Keratinocyte (primary cell): Measurements from ENCODE around the gene FXYD6. TPM values are rescaled to one million over a fixed set of nuclear protein-coding genes. Genes with fewer than 3 reads are reported as not detected.

Source experiments
- DNase-seq: peaks from one replicate; pipeline ENCODE4 v3.0.0-alpha.2; 2011; ENCODE audit warnings: low read depth, missing footprints, low spot score
- FAIRE-seq: peaks from 2 replicates; lab custom pipeline; 2011; peaks lifted over from hg19 to GRCh38; lab: Jason Lieb, UNC
- H2AFZ ChIP-seq: 2 replicates; pipeline ENCODE4 v1.6.0; 2012; ENCODE audit warnings: low read length, control low read depth, inconsistent platforms; ENCODE audit not compliant: control insufficient read depth
- H3K27ac ChIP-seq: 2 replicates; pipeline ENCODE4 v1.5.1; 2011; ENCODE audit warnings: low read length; ENCODE audit not compliant: control insufficient read depth, insufficient read depth
- H3K27me3 ChIP-seq: 3 replicates; pipeline ENCODE4 v1.6.0; 2011; ENCODE audit warnings: low read length; ENCODE audit not compliant: control insufficient read depth, insufficient read depth; ENCODE audit errors: extremely low read depth
- H3K36me3 ChIP-seq, 2 experiments: 2 replicates in 1 of 2; 3 replicates in 1 of 2; pipeline ENCODE4 v1.5.1; 2011; ENCODE audit warnings: low read length in 2 of 2, mild to moderate bottlenecking in 1 of 2; ENCODE audit not compliant: control insufficient read depth in 2 of 2, insufficient read depth in 2 of 2; ENCODE audit errors: extremely low read depth in 1 of 2
- H3K4me1 ChIP-seq: 3 replicates; pipeline ENCODE4 v1.5.1; 2011; ENCODE audit warnings: low read length; ENCODE audit not compliant: control insufficient read depth, insufficient read depth; ENCODE audit errors: extremely low read depth
- H3K4me2 ChIP-seq: 3 replicates; pipeline ENCODE4 v1.6.0; 2011; ENCODE audit warnings: low read depth, low read length; ENCODE audit not compliant: control insufficient read depth, insufficient read depth; ENCODE audit errors: extremely low read depth
- H3K4me3 ChIP-seq, 3 experiments: fragments of 200-600 bp in 1 of 3; sonication (generic) in 1 of 3; 2 replicates in 2 of 3; 3 replicates in 1 of 3; pipeline ENCODE4 v1.5.1; 2011 to 2016; ENCODE audit warnings: low read length in 3 of 3, mild to moderate bottlenecking in 3 of 3, control low read depth in 2 of 3, inconsistent platforms in 1 of 3, low read depth in 1 of 3, mixed read lengths in 1 of 3, mixed run types in 1 of 3, moderate library complexity in 1 of 3; ENCODE audit not compliant: control insufficient read depth in 2 of 3, insufficient read depth in 2 of 3; ENCODE audit errors: extremely low read depth in 1 of 3
- H3K79me2 ChIP-seq: 2 replicates; pipeline ENCODE4 v1.6.0; 2012; ENCODE audit warnings: low read length; ENCODE audit not compliant: control insufficient read depth, insufficient read depth
- H3K9ac ChIP-seq: 3 replicates; pipeline ENCODE4 v1.6.0; 2011; ENCODE audit warnings: low read length; ENCODE audit not compliant: control insufficient read depth, insufficient read depth; ENCODE audit errors: extremely low read depth
- H3K9me1 ChIP-seq: 3 replicates; pipeline ENCODE4 v1.6.0; 2011; ENCODE audit warnings: low read length; ENCODE audit not compliant: control insufficient read depth, insufficient read depth; ENCODE audit errors: extremely low read depth
- H3K9me3 ChIP-seq: 2 replicates; pipeline ENCODE4 v1.5.1; 2012; ENCODE audit warnings: low read depth, low read length; ENCODE audit not compliant: control insufficient read depth
- H4K20me1 ChIP-seq: 3 replicates; pipeline ENCODE4 v1.6.0; 2011; ENCODE audit warnings: low read length; ENCODE audit not compliant: control insufficient read depth, insufficient read depth; ENCODE audit errors: extremely low read depth
- EZH2 ChIP-seq: IDR thresholded peaks from one replicate; pipeline ENCODE4 v1.6.1; 2012; ENCODE audit warnings: inconsistent platforms, mild to moderate bottlenecking, low read length, moderate library complexity
- dilution Hi-C: fragments of 300-500 bp; cut with MboI; formaldehyde crosslinking; loops from one replicate; pipeline ENCODE4 v1.7.0; 2020; ENCODE audit warnings: low sequenced_read_pairs; ENCODE audit not compliant: extremely low pct_ligation_motif_present
- polyA plus RNA-seq, 5 experiments: library from polyadenylated mRNA; depleted of rRNA in 3 of 5; stranded (reverse) in 3 of 5; stranded (forward) in 1 of 5; unstranded in 1 of 5; fragments of >200 nt; gene quantifications; 1 replicate in 1 of 5; 2 replicates in 3 of 5; 3 replicates in 1 of 5; pipeline versions ENCODE4 v1.2.1 to v1.2.3, GENCODE V29; 2011 to 2012; ENCODE audit warnings: missing spikeins in 2 of 5, low read depth in 1 of 5, low replicate concordance in 1 of 5
- TF ChIP-seq, protein P1 (sequence below), 3 experiments: IDR thresholded peaks in 1 of 3; conservative IDR thresholded peaks in 1 of 3; optimal IDR thresholded peaks in 1 of 3; 2 replicates in 2 of 3; 3 replicates in 1 of 3; pipeline versions ENCODE3 to v1.5.1; 2011; ENCODE audit warnings: low read length in 3 of 3, mild to moderate bottlenecking in 3 of 3, moderate library complexity in 2 of 3, control low read depth in 1 of 3, inconsistent platforms in 1 of 3; ENCODE audit not compliant: insufficient read depth in 2 of 3; ENCODE audit errors: extremely low read depth in 1 of 3

FXYD6 gene
- polyA plus RNA-seq, 1 donor (not counting 4 experiments of a cell fraction or from before 2014, with no cell fraction given): not detected

DNA sequence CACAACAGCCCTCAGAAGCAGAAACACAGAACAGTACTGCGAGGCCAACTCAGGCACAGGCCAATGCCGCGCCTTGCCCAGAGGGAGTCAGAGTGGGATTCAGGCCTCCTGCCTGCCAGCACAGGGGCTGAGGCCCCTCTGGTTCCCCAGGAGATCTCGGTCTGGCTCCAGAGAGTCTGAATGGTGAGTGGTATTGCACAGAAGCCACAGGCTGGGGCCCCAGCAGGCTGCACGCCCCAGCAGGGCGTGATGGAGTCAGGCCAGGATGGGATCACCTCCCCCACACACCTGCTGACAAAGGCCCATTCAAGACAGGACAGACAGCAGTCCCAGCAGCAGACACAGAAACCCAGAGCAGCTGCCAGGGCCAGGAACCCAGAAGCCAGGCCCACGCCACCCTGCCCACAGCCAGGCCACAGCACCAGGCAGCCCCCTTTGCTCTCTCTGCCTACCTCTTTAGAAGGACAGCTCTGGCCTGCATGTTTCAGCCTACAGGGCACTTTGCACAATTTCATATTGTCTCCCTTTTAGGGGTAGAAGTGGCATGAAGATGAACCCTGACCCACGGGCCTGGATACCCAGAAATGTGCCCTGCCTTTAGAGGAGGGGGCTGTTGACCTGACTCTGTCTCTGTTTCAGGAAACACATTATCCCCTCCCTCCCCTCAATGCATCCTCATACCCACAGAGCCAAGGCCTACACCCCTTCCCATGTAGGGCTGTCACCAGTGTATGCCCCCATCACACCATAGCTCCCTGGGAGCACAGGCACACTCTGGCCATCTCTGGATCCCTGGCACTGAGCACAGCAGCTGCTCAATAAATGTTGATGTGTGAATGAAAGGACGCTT lies 6.1 kb downstream of the FXYD6 start:
- TF ChIP-seq EZH2: no peak
- TF ChIP-seq, protein P1, sequence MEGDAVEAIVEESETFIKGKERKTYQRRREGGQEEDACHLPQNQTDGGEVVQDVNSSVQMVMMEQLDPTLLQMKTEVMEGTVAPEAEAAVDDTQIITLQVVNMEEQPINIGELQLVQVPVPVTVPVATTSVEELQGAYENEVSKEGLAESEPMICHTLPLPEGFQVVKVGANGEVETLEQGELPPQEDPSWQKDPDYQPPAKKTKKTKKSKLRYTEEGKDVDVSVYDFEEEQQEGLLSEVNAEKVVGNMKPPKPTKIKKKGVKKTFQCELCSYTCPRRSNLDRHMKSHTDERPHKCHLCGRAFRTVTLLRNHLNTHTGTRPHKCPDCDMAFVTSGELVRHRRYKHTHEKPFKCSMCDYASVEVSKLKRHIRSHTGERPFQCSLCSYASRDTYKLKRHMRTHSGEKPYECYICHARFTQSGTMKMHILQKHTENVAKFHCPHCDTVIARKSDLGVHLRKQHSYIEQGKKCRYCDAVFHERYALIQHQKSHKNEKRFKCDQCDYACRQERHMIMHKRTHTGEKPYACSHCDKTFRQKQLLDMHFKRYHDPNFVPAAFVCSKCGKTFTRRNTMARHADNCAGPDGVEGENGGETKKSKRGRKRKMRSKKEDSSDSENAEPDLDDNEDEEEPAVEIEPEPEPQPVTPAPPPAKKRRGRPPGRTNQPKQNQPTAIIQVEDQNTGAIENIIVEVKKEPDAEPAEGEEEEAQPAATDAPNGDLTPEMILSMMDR (optimal IDR thresholded peaks at IDR 0.05 in 1 of 3, IDR thresholded peaks at IDR 0.05 in 1 of 3, conservative IDR thresholded peaks at IDR 0.05 in 1 of 3; ENCODE audit: extremely low read depth in 1 of 3, insufficient read depth in 2 of 3, low read length in 3 of 3): no peak
- Histone ChIP-seq H3K9ac (no peak overlapping the region), H3K9me3 (no peaks in the 10 kb centered on the region), H3K27me3 (peaks cover 35% of the 10 kb centered on the region), H3K4me1 (no peaks in the 10 kb centered on the region), H3K4me2 (no peak overlapping the region), H3K27ac (no peak overlapping the region), H3K79me2 (no peaks in the 10 kb centered on the region), H4K20me1 (no peaks in the 10 kb centered on the region), H2AFZ (no peak overlapping the region), H3K4me3 (no peak overlapping the region), H3K36me3 (no peaks in the 10 kb centered on the region), H3K9me1 (no peaks in the 10 kb centered on the region)
- dilution Hi-C loops: no loop called here
- FAIRE-seq: no peak
- no peak for DNase-seq

DNA sequence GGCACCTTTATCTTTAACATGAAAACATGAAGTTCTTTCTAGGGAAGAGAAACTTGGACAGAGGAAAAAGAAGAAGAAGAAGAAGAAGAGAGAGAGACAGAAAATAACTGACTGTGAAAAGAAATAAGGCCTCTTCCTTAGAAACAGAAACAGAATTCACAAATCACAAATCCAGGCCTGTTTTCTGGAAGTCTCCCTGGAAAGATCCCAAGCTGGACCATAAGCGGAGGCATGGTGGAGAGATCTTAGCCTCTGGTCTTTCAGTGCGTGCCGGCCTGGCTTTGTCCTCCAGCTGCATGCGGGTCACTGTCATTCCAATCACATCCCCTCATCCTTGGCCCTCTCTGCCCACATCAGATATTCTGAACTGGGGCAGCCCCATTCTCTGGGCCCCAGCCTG lies 6.9 kb downstream of the FXYD6 start:
- Histone ChIP-seq H3K9me3 (no peaks in the 10 kb centered on the region), H3K27me3 (peaks cover 28% of the 10 kb centered on the region), H3K4me2 (no peak overlapping the region), H3K27ac (no peak overlapping the region), H3K9me1 (no peaks in the 10 kb centered on the region), H3K36me3 (no peaks in the 10 kb centered on the region), H3K4me3 (no peak overlapping the region), H3K4me1 (no peaks in the 10 kb centered on the region), H3K79me2 (no peaks in the 10 kb centered on the region), H2AFZ (no peak overlapping the region), H3K9ac (no peak overlapping the region), H4K20me1 (no peaks in the 10 kb centered on the region)
- no peak for FAIRE-seq
- TF ChIP-seq, protein P1 (optimal IDR thresholded peaks at IDR 0.05 in 1 of 3, IDR thresholded peaks at IDR 0.05 in 1 of 3, conservative IDR thresholded peaks at IDR 0.05 in 1 of 3; ENCODE audit: extremely low read depth in 1 of 3, insufficient read depth in 2 of 3, low read length in 3 of 3): no peak
- dilution Hi-C loops: no loop called here
- DNase-seq: no peak
